Glomerular endothelial cell (primary cell): ENCODE data around the gene NCSTN. TPM values are rescaled to one million over a fixed set of nuclear protein-coding genes. Genes with fewer than 3 reads are reported as not detected.

Experiments
- DNase-seq: peaks from one replicate; pipeline ENCODE4 v3.0.0-alpha.2; 2011; ENCODE audit warnings: low read depth, low spot score; ENCODE audit errors: extremely low read depth
- total RNA-seq: library from RNA; depleted of rRNA; stranded (reverse); fragments of >200 nt; gene quantifications from 2 replicates; pipeline ENCODE4 v1.2.3, GENCODE V29; 2015

Gene NCSTN
- total RNA-seq, 1 donor from 2014 or later = 141 TPM

DNA sequence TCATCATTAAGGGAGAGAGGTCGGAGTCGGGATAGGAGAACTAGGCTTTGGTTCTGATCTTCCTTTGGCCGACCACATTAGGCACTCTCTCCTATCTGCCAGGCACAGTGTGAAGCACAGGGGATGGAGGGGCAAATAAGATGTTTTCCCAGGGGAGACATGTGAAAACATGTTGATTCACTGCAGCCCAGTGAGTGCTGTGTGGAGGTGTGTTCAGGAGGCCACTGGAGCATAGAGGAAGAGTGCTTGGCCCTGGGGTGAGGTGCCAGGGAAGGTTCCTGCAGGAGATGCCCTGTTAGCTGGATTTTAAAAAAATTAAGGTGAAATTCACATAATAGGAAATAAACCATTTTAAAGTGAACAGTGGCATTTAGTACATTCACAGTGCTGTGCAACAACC, 60.9 kb downstream of the NCSTN start:
- DNase-seq = no peak

DNA sequence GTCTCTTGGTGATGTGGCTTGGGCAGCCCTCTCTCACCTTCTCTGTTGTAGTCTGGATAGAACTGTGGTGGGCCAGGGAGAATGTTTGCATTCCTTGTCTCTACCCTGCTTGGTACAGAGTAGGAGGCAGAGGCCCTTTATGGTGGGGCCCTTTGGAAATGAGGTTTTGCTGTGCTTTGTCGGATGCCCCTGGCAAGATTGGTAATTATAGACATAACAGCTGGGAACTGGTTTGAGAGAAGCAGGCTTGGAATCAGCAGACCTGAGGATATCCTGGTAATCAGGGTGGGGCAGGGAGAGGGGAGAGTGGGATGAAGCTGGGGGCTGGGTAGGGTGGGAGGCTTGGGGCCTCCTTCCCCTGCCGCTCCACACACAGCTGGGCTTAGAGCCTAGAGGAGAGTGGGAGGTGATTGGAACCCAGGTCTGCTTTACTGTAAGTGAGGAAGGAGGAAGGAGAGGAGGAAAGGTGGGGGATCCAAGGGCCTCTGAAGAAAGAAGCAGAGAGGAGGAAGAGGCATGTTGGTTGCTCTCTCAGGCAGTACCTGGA, 62.2 kb downstream of the NCSTN start:
- DNase-seq = no peak

DNA sequence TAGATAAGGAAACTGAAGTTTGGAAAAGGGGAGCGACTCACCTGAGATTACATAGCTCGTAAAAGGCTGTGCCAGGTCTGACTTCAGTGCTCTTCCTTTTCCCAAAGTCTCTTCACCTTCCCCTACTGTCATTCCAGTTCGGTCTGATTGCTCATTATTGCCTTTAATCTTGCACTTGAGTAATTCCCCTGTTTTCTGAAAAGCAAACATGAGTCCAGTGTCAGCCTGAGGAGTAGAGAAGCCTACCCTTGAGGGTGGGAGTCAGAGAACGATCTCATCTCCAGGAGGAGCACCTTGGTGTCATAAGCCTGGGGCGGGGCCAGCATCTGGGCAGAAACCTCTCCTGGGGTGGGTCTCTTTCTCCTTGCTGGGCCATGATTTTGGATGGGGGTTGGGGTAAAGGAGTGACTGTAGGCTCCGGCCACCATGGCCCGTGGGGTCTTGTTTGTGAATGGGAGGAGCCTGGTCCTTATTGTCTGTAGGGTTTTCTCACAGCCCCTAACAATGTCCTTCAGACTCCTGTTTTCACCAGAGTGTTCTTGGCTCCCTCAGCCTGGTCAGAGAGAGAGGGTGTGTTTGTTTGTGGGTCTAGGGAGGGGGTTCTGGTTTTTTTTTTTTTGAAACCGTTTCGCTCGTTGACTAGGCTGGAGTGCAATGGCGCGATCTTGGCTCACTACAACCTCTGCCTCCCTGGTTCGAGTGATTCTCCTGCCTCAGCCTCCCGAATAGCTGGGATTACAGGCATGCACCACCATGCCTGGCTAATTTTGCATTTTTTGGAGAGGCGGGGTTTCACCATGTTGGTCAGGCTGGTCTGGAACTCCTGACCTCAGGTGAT, 63.2 kb downstream of the NCSTN start:
- DNase-seq = no peak

DNA sequence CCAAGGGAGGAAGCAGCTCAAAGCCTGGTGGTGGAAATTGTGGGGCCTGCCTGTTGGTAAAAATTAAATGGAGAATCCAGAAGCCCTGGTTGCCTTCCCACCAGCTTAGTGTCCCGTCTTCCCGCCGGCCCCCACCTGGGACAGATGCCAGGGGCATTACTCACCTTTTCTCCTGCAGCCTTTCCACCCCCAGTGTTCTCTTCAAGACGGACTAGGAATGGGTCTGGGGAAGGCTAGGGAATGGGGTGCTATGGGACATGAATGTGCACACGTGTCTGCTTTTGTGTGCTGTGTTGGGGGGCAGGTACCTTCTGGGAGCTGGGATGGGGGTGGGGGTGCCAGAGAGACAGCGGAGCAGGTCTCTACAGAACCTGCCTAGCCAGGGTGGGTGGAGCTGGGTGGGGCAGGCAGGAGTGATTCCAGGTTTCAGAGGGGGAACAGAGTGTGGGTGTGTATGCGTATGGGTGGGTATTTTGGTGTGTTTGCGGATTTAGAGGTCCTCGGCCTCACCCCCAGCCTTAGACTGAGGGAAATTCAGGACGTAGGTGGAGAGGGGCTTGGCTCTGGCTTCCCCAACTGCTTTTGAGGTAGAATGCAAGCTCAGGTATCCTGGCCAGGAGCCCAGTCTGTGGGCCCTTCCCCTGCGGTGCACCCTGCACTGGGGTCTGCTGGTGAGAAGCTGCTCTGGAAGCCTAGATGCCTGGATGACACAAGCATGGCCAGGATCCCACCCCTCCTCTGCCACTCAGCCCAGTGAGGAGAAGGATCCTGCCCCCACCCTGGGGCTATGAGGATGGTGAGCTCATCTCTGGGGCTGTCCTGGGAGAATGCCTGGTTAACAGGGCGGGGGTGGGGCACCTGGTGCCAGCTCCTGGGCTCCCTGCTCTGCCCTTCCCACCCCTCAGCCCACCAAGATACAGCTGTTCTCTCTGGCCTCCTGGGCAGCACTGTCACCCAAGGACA, 64.9 kb downstream of the NCSTN start:
- DNase-seq = no peak

Other genes with a start within 250 kb of the NCSTN start
- gene IGSF8, start 244.8 kb upstream of the NCSTN start, total RNA-seq = 16.4 and 18.4 TPM in 2 replicates
- not detected in 2 replicates for gene ATP1A2, start 227.6 kb upstream of the NCSTN start, total RNA-seq
- gene ATP1A4, start 191.8 kb upstream of the NCSTN start, total RNA-seq = not detected in 2 replicates
- not detected in 2 replicates for gene CASQ1, start 152.8 kb upstream of the NCSTN start, total RNA-seq
- gene PEA15, start 138.0 kb upstream of the NCSTN start, total RNA-seq = 141 and 206 TPM in 2 replicates
- 59.4 and 84.9 TPM in 2 replicates for gene DCAF8, start 80.8 kb upstream of the NCSTN start, total RNA-seq
- 21.3 and 31.4 TPM in 2 replicates for gene PEX19, start 58.2 kb upstream of the NCSTN start, total RNA-seq
- 178 and 193 TPM in 2 replicates for gene COPA, start 133 bp upstream of the NCSTN start, total RNA-seq
- gene NHLH1, start 23.7 kb downstream of the NCSTN start, total RNA-seq = 0.05 TPM in 1 of 2 replicates, not detected in the other
- gene VANGL2, start 57.2 kb downstream of the NCSTN start, total RNA-seq = 0.41 and 1.1 TPM in 2 replicates
- not detected in 2 replicates for gene SLAMF6, start 179.9 kb downstream of the NCSTN start, total RNA-seq
- not detected in 2 replicates for gene CD84, start 236.1 kb downstream of the NCSTN start, total RNA-seq